GM12874 (cell line): ENCODE measurements around the gene GPAM.

Experiments used
- TF ChIP-seq, protein P1 (sequence below): IDR thresholded peaks from 2 replicates; pipeline ENCODE4 v1.5.1; 2011; ENCODE audit warnings: low read depth, mild to moderate bottlenecking, control low read depth, low read length, moderate library complexity; ENCODE audit not compliant: insufficient read depth

The GPAM gene

GRCh38 chr10:112213098-112213823, 29.7 kb upstream of the GPAM start:
- TF ChIP-seq, protein P1, sequence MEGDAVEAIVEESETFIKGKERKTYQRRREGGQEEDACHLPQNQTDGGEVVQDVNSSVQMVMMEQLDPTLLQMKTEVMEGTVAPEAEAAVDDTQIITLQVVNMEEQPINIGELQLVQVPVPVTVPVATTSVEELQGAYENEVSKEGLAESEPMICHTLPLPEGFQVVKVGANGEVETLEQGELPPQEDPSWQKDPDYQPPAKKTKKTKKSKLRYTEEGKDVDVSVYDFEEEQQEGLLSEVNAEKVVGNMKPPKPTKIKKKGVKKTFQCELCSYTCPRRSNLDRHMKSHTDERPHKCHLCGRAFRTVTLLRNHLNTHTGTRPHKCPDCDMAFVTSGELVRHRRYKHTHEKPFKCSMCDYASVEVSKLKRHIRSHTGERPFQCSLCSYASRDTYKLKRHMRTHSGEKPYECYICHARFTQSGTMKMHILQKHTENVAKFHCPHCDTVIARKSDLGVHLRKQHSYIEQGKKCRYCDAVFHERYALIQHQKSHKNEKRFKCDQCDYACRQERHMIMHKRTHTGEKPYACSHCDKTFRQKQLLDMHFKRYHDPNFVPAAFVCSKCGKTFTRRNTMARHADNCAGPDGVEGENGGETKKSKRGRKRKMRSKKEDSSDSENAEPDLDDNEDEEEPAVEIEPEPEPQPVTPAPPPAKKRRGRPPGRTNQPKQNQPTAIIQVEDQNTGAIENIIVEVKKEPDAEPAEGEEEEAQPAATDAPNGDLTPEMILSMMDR, result no peak

DNA sequence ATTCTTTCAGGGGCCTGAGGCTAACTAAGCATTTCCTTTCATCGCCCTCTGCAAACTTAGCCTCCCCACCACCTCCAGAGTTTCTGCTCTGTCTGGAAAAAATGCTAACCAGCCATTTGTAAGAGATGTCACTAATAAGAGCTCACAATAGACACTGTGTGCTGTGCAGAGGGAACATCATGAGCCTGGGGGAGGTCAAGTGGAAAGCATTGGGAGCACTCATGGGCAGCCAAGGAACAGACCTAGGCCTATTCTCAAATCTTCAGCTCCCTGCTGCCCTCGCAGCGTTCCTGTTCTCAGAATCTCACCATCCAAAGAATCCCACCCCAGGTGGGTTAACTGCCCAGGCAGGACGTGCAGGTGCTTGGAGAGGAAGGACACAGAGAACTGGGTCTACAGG, 27.1 kb upstream of the GPAM start:
- TF ChIP-seq, protein P1, result no peak

DNA sequence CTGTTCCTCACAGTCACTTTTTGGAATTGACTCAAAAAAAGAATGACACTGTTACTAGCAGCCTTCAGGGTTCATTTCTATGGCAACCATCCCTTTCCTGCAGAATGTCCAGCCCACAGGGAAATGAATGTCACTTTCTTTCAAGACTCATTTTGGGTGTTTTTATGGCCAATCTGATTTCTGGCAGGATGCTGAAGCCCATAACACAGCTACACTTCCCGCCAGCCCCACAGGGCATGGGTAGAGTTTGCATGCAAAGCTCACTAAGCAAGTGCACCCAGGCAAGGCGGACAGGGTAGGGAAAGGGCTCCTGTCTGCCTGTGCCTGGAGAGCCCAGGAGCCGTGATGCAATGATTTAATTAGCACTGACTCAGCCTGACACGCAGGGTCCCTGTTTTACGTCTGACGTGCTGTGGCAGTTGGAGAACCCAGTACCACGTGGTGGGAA, 26.1 kb upstream of the GPAM start:
- TF ChIP-seq, protein P1, result no peak

DNA sequence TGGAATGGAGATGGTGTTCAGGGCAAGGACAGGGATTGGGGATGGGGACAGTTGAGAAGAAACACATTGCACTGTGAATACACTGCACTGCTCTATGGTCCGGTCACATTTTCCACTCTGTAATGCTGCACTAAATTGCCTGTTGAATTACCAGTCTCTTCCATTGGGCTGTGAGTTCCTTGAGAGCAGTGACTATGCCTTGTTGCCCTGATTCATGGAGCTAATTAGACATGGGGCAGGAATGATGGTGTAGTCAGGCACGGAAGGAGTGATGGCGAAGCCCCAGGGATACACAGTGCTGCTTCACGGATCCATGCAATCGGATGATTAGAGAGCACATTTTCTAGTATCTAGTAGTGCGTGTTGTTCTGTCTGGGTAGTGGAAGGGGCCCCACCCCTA, 25.4 kb upstream of the GPAM start:
- TF ChIP-seq, protein P1, result no peak

DNA sequence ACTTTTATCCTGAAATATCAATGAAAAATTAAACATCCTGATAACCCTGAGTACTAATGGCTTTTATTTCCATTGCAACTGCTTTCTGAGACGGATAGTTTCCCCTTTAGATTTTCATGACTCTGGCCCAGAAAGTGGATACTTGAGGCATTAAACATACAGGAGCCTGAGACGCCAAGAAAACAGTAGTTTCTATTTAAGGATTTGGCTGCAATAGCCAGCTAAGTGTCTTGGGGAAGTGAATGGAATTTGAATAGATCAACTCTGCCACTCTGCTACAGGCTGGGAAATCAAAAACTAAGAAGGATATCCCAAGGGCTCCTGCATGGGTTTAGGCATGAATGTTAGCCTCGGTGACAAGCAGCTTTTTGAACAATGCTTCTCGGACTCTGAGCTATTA, 24.7 kb upstream of the GPAM start:
- TF ChIP-seq, protein P1, result no peak

- TF ChIP-seq, protein P1, result no peak
Measured at GRCh38 chr10:112203328-112204076, 19.9 kb upstream of the GPAM start.

GRCh38 chr10:112202561-112203241, 19.1 kb upstream of the GPAM start:
- TF ChIP-seq, protein P1, result no peak
